OCI-LY3 (cell line): ENCODE data around the gene LIX1L.
A peak's percentile ranks its signal among the peaks of the same experiment; 100 is the strongest.

Source experiments
- H2AFZ ChIP-seq: fragments of 200-600, 300-600 bp; shearing (Covaris generic); 2 replicates; pipeline ENCODE4 v1.6.0; 2014; ENCODE audit warnings: antibody characterized with exemption, low read depth, low read length
- H3K27ac ChIP-seq: fragments of 200-600, 300-600 bp; sonication (generic); 2 replicates; pipeline ENCODE4 v1.5.1; 2014; ENCODE audit warnings: mild to moderate bottlenecking, low read length, moderate library complexity, mixed read lengths
- H3K27me3 ChIP-seq: fragments of 200-600, 300-600 bp; sonication (generic); 2 replicates; pipeline ENCODE4 v1.6.1; 2014; ENCODE audit warnings: low read depth, low read length, mixed read lengths
- H3K36me3 ChIP-seq: fragments of 200-600, 300-600 bp; sonication (generic); replicated peaks from 2 replicates; pipeline ENCODE3; 2014; ENCODE audit warnings: low read depth, low read length, mixed read lengths
- H3K4me1 ChIP-seq: fragments of 300-600, 200-600 bp; sonication (generic); 2 replicates; pipeline ENCODE4 v1.6.1; 2014; ENCODE audit warnings: low read length, mixed read lengths
- H3K4me2 ChIP-seq: fragments of 200-600, 300-600 bp; sonication (generic); 2 replicates; pipeline ENCODE4 v1.6.1; 2014; ENCODE audit warnings: low read length, mixed read lengths
- H3K4me3 ChIP-seq: fragments of 300-600, 200-600 bp; sonication (generic); 2 replicates; pipeline ENCODE4 v1.5.1; 2014; ENCODE audit warnings: antibody characterized with exemption, mild to moderate bottlenecking, low read length, moderate library complexity
- H3K79me2 ChIP-seq: fragments of 300-600, 200-600 bp; shearing (Covaris generic); 2 replicates; pipeline ENCODE4 v1.6.1; 2014; ENCODE audit warnings: mild to moderate bottlenecking, low read length, mixed read lengths
- H3K9ac ChIP-seq: fragments of 300-600, 200-600 bp; shearing (Covaris generic); 2 replicates; pipeline ENCODE4 v1.6.0; 2014; ENCODE audit warnings: mild to moderate bottlenecking, low read length, moderate library complexity
- H3K9me3 ChIP-seq: fragments of 200-600, 300-600 bp; shearing (Covaris generic); 2 replicates; pipeline ENCODE4 v1.6.1; 2014; ENCODE audit warnings: low read length, mixed read lengths; ENCODE audit not compliant: insufficient read depth
- H4K20me1 ChIP-seq: fragments of 200-600, 300-600 bp; sonication (generic); 2 replicates; pipeline ENCODE4 v1.6.1; 2016; ENCODE audit warnings: low read length, mixed read lengths; ENCODE audit not compliant: insufficient read depth
- EZH2phosphoT487 ChIP-seq: fragments of 200-600 bp; shearing (Covaris generic); IDR thresholded peaks from 2 replicates; pipeline ENCODE4 v1.6.1; 2018; ENCODE audit warnings: antibody characterized with exemption, mixed run types, low read depth
- TF ChIP-seq, protein P1 (sequence below): fragments of 200-600, 300-600 bp; sonication (generic); IDR thresholded peaks from 2 replicates; pipeline ENCODE4 v1.5.1; 2014; ENCODE audit warnings: antibody characterized with exemption, low read length, low read depth

Gene LIX1L

DNA sequence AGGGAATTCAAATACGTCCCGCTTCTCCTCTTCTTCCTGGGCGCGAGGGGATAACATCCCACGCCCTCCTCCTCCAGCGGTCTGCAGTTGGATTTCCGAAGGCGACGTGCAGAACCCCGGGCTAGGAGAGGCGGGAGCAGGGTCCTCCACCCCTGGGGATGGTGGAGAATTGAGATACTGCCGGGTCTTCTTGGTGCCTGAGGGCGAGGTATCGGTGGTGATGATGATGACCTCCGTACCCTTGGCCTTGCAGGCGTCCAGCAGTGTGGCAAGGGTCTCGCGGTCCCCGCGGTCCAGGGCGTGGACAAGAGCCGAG is 3.2 kb upstream of the LIX1L start:
- Histone ChIP-seq H3K9ac (peak overlapping the region; percentile 73; the same call in 1 of the 2 replicates), H4K20me1 (no peaks in the 10 kb centered on the region), H3K36me3 (no peaks in the 10 kb centered on the region), H3K79me2 (peaks cover 9% of the 10 kb centered on the region), H2AFZ (0 out of 2 replicates have a peak overlapping the region, but pooled peaks have one; percentile 24), H3K4me3 (peak overlapping the region; percentile 81), H3K27me3 (peaks cover 18% of the 10 kb centered on the region), H3K4me2 (peak overlapping the region; percentile 98), H3K9me3 (no peaks in the 10 kb centered on the region), H3K4me1 (peaks cover 47% of the 10 kb centered on the region), H3K27ac (no peak overlapping the region)
- TF ChIP-seq, protein P1, sequence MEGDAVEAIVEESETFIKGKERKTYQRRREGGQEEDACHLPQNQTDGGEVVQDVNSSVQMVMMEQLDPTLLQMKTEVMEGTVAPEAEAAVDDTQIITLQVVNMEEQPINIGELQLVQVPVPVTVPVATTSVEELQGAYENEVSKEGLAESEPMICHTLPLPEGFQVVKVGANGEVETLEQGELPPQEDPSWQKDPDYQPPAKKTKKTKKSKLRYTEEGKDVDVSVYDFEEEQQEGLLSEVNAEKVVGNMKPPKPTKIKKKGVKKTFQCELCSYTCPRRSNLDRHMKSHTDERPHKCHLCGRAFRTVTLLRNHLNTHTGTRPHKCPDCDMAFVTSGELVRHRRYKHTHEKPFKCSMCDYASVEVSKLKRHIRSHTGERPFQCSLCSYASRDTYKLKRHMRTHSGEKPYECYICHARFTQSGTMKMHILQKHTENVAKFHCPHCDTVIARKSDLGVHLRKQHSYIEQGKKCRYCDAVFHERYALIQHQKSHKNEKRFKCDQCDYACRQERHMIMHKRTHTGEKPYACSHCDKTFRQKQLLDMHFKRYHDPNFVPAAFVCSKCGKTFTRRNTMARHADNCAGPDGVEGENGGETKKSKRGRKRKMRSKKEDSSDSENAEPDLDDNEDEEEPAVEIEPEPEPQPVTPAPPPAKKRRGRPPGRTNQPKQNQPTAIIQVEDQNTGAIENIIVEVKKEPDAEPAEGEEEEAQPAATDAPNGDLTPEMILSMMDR, result no peak
- no peak for TF ChIP-seq EZH2phosphoT487

DNA sequence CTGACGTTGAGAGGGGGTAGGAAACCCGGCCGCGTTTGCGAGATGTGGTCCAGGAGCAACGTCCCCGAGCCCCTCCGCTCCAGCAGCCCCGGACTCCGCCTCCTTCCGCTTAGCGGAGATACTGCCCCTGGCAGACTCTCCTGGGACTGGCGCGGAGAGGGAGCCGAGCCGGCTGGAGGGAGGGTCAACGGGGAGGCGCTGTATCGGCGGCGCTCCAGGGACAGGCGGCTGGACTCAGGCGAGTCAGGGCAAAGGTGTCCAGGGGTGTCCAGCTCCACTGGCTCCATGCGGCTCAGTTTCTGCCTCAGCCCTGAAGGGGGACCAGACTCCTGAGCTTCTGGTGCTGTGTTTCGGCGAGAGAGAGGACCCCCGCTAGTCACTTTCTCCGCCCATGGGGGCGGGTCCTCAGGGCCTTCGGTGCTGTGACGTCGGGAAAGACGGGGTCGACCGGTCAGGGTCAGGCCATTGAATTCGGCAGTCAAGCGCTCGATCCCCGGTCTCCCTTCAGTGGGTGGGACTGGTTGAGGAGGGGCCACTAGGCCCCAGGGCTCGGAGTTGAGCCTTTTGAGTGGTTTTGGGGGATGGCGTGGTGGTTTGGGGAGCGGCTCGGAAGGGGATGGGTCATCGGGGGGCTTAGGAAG is 2.8 kb upstream of the LIX1L start:
- H3K4me3 ChIP-seq, result peak overlapping the region; percentile 81
- H3K27ac ChIP-seq, result no peak overlapping the region
- no peaks in the 10 kb centered on the region for H3K9me3 ChIP-seq
- no peaks in the 10 kb centered on the region for H3K36me3 ChIP-seq
- H3K4me1 ChIP-seq, result peaks cover 50% of the 10 kb centered on the region
- H3K27me3 ChIP-seq, result peaks cover 18% of the 10 kb centered on the region
- H3K9ac ChIP-seq, result peak overlapping the region; percentile 73
- peak overlapping the region; percentile 24 for H2AFZ ChIP-seq
- no peak for TF ChIP-seq EZH2phosphoT487
- TF ChIP-seq, protein P1, result no peak
- H3K4me2 ChIP-seq, result peak overlapping the region; percentile 98
- peaks cover 9% of the 10 kb centered on the region for H3K79me2 ChIP-seq
- H4K20me1 ChIP-seq, result no peaks in the 10 kb centered on the region

DNA sequence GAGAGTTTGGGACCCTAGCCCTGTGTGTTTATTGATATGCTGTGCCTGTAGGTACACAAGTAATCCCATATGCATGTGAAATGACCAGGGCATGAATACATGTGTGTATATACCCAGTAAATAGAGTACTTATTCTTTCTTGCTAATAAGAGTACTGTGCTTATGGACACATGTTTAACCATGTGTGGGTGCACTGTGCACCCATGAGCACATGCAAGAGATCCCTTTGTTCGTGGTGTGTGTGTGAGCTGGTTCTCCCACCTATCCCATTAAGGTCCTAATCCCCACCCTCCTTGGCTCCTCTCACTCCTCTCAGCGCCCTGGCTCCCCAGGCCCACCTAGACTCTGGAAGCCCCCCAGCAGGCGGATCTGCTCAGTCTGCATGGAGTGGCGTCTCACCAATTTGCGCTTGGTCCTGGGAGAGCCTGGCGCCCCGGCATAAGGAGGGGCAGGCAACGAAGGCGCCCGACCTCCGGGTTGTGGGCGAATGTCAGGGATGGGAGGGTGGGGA is 2.2 kb upstream of the LIX1L start:
- H3K27me3 ChIP-seq, result peaks cover 18% of the 10 kb centered on the region
- H4K20me1 ChIP-seq, result no peaks in the 10 kb centered on the region
- TF ChIP-seq, protein P1, result no peak
- no peak for TF ChIP-seq EZH2phosphoT487
- peaks cover 9% of the 10 kb centered on the region for H3K79me2 ChIP-seq
- H3K4me1 ChIP-seq, result peaks cover 45% of the 10 kb centered on the region
- no peaks in the 10 kb centered on the region for H3K9me3 ChIP-seq
- H3K4me3 ChIP-seq, result peak overlapping the region; percentile 81
- H3K9ac ChIP-seq, result no peak overlapping the region
- H3K36me3 ChIP-seq, result no peaks in the 10 kb centered on the region
- H3K27ac ChIP-seq, result no peak overlapping the region
- H2AFZ ChIP-seq, result no peak overlapping the region
- peak overlapping the region; percentile 98 for H3K4me2 ChIP-seq

DNA sequence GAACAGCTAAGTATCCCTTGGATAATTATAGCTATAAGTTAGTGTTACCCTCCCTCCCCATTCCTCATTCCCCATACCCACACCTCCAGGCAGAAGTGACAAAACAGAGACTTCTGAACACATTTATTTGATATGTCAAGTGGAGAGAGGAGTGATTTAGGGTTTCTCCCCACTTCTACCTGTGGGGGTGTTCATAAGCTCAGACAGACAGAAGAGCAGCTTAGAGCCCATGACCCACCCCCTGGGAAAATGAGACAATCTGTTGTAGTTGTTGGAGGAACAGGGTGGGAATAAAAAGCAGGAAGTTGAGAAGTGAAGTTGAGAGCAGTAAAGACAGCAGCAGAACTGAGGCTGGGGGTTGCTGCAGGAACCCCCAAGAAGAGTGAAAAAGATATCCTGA is 1.5 kb upstream of the LIX1L start:
- Histone ChIP-seq H3K9ac (no peak overlapping the region), H3K4me2 (no peak overlapping the region), H3K9me3 (no peaks in the 10 kb centered on the region), H3K4me3 (no peak overlapping the region), H3K79me2 (peaks cover 12% of the 10 kb centered on the region), H4K20me1 (no peaks in the 10 kb centered on the region), H3K27ac (no peak overlapping the region), H3K36me3 (no peaks in the 10 kb centered on the region), H3K27me3 (peaks cover 18% of the 10 kb centered on the region), H2AFZ (no peak overlapping the region), H3K4me1 (peaks cover 44% of the 10 kb centered on the region)
- TF ChIP-seq, protein P1, result no peak
- TF ChIP-seq EZH2phosphoT487, result no peak
